Lower lobe of right lung (tissue), 2 donors: ENCODE data around the gene MED8. TPM values are rescaled to one million over a fixed set of nuclear protein-coding genes. Genes with fewer than 3 reads are reported as not detected.
"Not testable (repeated sequence)": the region's sequence is repeated elsewhere in the genome, so short reads cannot be mapped to it uniquely, and the experiment has no call there.

Source experiments
- ATAC-seq, 2 donors: fragments of 200-7000 bp; cut with Tn5 transposase; one replicate each; pipeline ENCODE4 v1.9.1; 2020 to 2022; ENCODE audit warnings: mild to moderate bottlenecking in 2 of 2, moderate library complexity in 2 of 2
- DNase-seq: peaks from one replicate; pipeline ENCODE4 v3.0.0-alpha.2; 2020
- H3K27ac ChIP-seq: fragments of 200-600 bp; one replicate; pipeline ENCODE4 v1.8.0; 2022
- H3K27me3 ChIP-seq: fragments of 200-600 bp; one replicate; pipeline ENCODE4 v1.8.0; 2022; ENCODE audit warnings: low read depth
- H3K36me3 ChIP-seq: fragments of 200-600 bp; one replicate; pipeline ENCODE4 v1.8.0; 2022; ENCODE audit warnings: mild to moderate bottlenecking
- H3K4me1 ChIP-seq: fragments of 200-600 bp; one replicate; pipeline ENCODE4 v1.8.0; 2022
- H3K4me3 ChIP-seq: fragments of 200-600 bp; one replicate; pipeline ENCODE4 v1.8.0; 2022; ENCODE audit warnings: mild to moderate bottlenecking
- H3K9me3 ChIP-seq: fragments of 200-600 bp; one replicate; pipeline ENCODE4 v1.8.0; 2022
- intact Hi-C: fragments of 100-400 bp; cut with DNase I; formaldehyde crosslinking; loops from one replicate; pipeline ENCODE4 v1.11.0; 2022
- total RNA-seq: library from RNA; stranded (reverse); fragmentation: NEBNext Ultra II Directional; extraction: Animal tissue kit (Norgen Biotek cat#: 25700); gene quantifications from one replicate; pipeline ENCODE4 v1.2.1, GENCODE V29; 2021
- TF ChIP-seq, protein P1 (sequence below): fragments of 200-600 bp; IDR thresholded peaks from one replicate; pipeline ENCODE4 v1.8.0; 2022; ENCODE audit warnings: antibody characterized with exemption, mild to moderate bottlenecking
- donor health status: DM: no; HTN: yes; CAD: no; lungs with severe emphysema.

MED8 gene
- total RNA-seq, 1 donor from 2014 or later, result 35.4 TPM

DNA sequence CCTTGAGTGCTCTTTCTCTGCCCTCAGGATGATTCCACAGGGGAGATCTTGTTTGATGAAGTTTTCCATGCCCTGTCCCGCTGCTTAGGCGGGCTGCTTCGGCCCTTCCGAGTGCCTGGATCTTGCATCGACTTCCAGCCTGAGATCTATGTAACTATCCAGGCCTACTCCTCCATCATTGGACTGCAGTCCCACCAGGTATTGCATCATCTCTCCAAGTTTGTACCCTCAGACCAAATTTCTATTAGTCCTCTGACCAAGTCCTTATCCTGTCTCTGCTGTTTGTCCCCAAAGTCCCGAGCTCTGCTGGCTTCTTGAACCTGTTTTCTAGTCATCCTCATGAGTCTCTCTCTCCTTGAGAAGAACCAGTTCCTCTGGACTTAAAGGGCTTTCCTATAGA, 14.8 kb upstream of the MED8 start:
- Histone ChIP-seq H3K27ac (no peak overlapping the region), H3K27me3 (no peaks in the 10 kb centered on the region), H3K4me3 (no peak overlapping the region), H3K9me3 (no peaks in the 10 kb centered on the region), H3K4me1 (no peaks in the 10 kb centered on the region), H3K36me3 (peaks cover 66% of the 10 kb centered on the region)
- intact Hi-C loops, result no loop called here
- TF ChIP-seq, protein P1, sequence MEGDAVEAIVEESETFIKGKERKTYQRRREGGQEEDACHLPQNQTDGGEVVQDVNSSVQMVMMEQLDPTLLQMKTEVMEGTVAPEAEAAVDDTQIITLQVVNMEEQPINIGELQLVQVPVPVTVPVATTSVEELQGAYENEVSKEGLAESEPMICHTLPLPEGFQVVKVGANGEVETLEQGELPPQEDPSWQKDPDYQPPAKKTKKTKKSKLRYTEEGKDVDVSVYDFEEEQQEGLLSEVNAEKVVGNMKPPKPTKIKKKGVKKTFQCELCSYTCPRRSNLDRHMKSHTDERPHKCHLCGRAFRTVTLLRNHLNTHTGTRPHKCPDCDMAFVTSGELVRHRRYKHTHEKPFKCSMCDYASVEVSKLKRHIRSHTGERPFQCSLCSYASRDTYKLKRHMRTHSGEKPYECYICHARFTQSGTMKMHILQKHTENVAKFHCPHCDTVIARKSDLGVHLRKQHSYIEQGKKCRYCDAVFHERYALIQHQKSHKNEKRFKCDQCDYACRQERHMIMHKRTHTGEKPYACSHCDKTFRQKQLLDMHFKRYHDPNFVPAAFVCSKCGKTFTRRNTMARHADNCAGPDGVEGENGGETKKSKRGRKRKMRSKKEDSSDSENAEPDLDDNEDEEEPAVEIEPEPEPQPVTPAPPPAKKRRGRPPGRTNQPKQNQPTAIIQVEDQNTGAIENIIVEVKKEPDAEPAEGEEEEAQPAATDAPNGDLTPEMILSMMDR, result no peak
- DNase-seq, result no peak
- no peak for ATAC-seq

DNA sequence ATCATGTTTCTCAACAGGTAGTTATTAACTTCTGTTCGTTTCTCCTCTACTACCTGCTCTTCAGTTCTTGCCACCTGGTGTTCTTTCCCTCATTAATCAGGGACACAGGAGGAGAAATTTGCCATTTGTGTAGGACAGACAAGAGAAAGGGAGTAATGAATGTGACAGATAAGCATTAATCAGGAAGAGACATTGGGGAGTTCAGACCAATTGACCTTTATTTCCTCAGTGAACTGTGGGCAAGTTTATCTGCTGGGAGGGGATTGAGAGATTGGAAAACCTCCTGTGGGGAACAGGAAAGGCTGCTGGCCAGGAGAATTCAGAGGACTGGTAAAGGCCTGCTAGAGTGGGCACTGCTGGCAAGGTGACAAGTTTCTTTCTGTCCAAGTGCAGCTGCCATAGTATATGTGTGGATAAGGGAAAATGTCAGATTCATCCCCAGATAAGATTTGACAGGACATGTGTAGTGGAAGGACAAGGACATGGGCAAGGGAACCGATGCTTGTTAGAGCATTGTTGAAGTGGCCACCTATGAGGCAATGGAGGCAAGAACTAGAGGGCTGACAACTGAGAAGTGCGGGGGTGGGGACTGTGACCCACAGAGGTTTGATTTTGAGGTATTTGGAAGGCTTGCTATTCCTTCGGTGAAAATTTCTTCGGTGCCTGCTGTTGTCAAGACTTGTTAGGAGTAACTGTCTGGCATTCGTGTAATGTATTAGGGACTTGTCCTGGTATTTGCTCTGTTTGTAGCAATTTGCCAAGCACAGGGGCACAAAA, 12.7 kb upstream of the MED8 start:
- intact Hi-C loops, result no loop called here
- TF ChIP-seq, protein P1, result no peak
- Histone ChIP-seq H3K4me1 (no peaks in the 10 kb centered on the region), H3K27me3 (no peaks in the 10 kb centered on the region), H3K27ac (no peak overlapping the region), H3K4me3 (no peak overlapping the region), H3K36me3 (peaks cover 46% of the 10 kb centered on the region), H3K9me3 (no peaks in the 10 kb centered on the region)
- peak in 1 of 2 donors; percentile 14 for ATAC-seq
- DNase-seq, result no peak

DNA sequence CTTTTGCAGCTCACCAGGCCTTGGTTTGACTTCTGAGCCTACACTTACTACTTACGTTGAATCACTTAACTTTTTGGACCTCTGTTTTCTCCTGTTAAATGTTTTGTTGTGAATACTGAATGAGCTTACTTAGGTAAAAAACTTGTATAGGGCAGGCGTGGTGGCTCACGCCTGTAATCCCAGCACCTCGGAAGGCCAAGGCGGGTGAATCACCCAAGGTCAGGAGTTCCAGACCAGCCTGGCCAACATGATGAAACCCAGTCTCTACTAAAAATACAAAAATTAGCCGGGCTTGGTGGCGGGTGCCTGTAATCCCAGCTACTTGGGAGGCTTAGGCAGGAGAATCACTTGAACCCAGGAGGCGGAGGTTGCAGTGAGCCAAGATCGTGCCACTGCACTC, 10.8 kb upstream of the MED8 start:
- H3K9me3 ChIP-seq, DNase-seq, H3K4me3 ChIP-seq, intact Hi-C loops, ATAC-seq, H3K4me1 ChIP-seq, H3K27ac ChIP-seq, H3K27me3 ChIP-seq: not testable (repeated sequence)
- H3K36me3 ChIP-seq, result peaks cover 33% of the 10 kb centered on the region

DNA sequence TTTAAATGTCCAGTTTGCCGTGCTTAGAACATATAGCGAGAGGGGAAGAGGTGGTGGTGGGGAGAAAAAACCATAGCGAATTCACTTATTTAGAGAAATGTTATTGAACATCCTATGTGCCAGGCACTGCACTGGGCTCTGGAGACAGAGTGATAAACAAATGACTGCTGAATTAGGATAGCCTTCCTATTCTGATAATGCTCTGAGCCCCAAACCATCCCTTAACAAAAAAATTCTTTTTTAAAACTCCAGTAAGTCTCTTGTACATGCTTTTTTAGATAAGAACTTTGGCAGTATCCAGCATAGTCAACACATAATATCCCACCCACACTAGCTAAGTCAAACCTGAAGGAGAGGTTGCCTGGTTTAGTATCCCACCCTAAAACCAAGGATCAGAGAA, 8.6 kb upstream of the MED8 start:
- Histone ChIP-seq H3K4me3 (no peak overlapping the region), H3K36me3 (peaks cover 22% of the 10 kb centered on the region), H3K4me1 (no peaks in the 10 kb centered on the region), H3K27ac (no peak overlapping the region), H3K27me3 (no peaks in the 10 kb centered on the region), H3K9me3 (no peaks in the 10 kb centered on the region)
- TF ChIP-seq, protein P1, result no peak
- no peak for ATAC-seq
- intact Hi-C loops, result no loop called here
- no peak for DNase-seq

DNA sequence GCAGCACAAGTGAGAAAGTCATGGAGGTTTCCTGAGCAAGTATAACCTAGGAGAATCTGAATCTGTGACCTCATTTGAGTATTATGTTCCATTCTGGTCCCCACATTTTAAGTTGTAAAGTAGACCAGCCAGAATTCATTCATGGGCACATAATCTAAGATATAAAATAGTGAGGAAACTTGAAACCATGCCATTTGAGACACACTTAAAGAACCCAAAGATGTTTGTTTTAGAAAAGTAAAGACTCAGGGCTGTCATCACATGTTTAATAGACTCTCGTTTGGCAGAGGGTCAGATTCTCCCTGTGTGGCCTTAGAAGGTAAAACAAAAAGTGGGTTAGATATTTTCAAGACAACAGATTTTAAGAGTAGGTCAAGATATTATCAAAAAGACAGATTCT, 6.5 kb upstream of the MED8 start:
- DNase-seq, result no peak
- no peaks in the 10 kb centered on the region for H3K9me3 ChIP-seq
- no peak for ATAC-seq
- TF ChIP-seq, protein P1, result no peak
- H3K4me3 ChIP-seq, result no peak overlapping the region
- H3K27ac ChIP-seq, result no peak overlapping the region
- H3K4me1 ChIP-seq, result peaks cover 3% of the 10 kb centered on the region
- intact Hi-C loops, result no loop called here
- H3K27me3 ChIP-seq, result no peaks in the 10 kb centered on the region
- peaks cover 17% of the 10 kb centered on the region for H3K36me3 ChIP-seq

DNA sequence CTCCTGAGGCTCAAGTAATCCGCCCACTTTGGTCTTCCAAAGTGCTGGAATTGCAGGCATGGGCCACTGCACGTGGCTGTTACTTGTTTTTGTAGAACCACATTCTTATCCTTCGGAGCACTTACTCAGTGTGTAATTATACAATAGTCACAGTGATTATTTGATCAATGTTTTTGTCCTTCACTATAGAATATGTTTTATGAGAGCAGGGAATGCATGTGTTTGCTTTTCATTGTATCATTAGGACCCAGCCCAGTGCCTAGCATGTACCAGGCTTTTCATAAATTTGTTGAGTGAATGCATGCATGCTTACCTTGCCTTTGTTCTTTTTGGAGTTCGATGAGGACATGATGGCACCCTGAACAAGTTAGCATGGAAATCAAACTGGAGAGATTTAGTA, 5.9 kb upstream of the MED8 start:
- Histone ChIP-seq H3K27me3 (no peaks in the 10 kb centered on the region), H3K27ac (no peak overlapping the region), H3K36me3 (peaks cover 17% of the 10 kb centered on the region), H3K9me3 (no peaks in the 10 kb centered on the region), H3K4me1 (peaks cover 8% of the 10 kb centered on the region), H3K4me3 (no peak overlapping the region)
- TF ChIP-seq, protein P1, result no peak
- intact Hi-C loops, result no loop called here
- ATAC-seq (no peak), DNase-seq (no peak)
